GM21619 (cell line): ENCODE results near the gene OR5A2.
"Not testable (repeated sequence)": the region's sequence is repeated elsewhere in the genome, so short reads cannot be mapped to it uniquely, and the experiment has no call there.

ENCODE experiments used
- ATAC-seq: cut with Tn5 transposase; IDR thresholded peaks from one replicate; pipeline ENCODE4 v1.9.1; 2021; ENCODE audit not compliant: unreplicated experiment

OR5A2 gene

GRCh38 chr11:59394186-59394585, 32.0 kb downstream of the OR5A2 start:
- ATAC-seq: no peak

- peak; percentile 97 for ATAC-seq
Measured at GRCh38 chr11:59380263-59381059, 45.8 kb downstream of the OR5A2 start.

GRCh38 chr11:59372324-59372723, 53.9 kb downstream of the OR5A2 start:
- ATAC-seq: not testable (repeated sequence)

- ATAC-seq: no peak
Measured at GRCh38 chr11:59368238-59369022, 57.8 kb downstream of the OR5A2 start.
